Epithelial cell of proximal tubule (primary cell): ENCODE results near the gene TEX55. TPM values are rescaled to one million over a fixed set of nuclear protein-coding genes. Genes with fewer than 3 reads are reported as not detected.
"Not testable (repeated sequence)": the region's sequence is repeated elsewhere in the genome, so short reads cannot be mapped to it uniquely, and the experiment has no call there.

Source experiments
- DNase-seq: peaks from one replicate; pipeline ENCODE4 v3.0.0-alpha.2; 2011; ENCODE audit warnings: low read depth
- H3K4me3 ChIP-seq: 2 replicates; pipeline ENCODE4 v1.5.1; 2011; ENCODE audit warnings: low read depth, mild to moderate bottlenecking, low read length
- CTCF ChIP-seq: conservative IDR thresholded peaks from 2 replicates; pipeline ENCODE4 v1.5.1; 2012; ENCODE audit warnings: low read depth, mild to moderate bottlenecking, low read length
- total RNA-seq: library from RNA; depleted of rRNA; stranded (reverse); fragments of >200 nt; gene quantifications from 2 replicates; pipeline ENCODE4 v1.2.3, GENCODE V29; 2015

TEX55 gene
- total RNA-seq, 1 donor from 2014 or later = 0.06 TPM

GRCh38 chr3:119160361-119160760 is 14.4 kb downstream of the TEX55 start:
- DNase-seq = no peak
- H3K4me3 ChIP-seq = no peak overlapping the region
- TF ChIP-seq CTCF = no peak

GRCh38 chr3:119160815-119161214 is 14.8 kb downstream of the TEX55 start:
- H3K4me3 ChIP-seq = no peak overlapping the region
- DNase-seq = no peak
- no peak for TF ChIP-seq CTCF

GRCh38 chr3:119161240-119161639 is 15.3 kb downstream of the TEX55 start:
- no peak for TF ChIP-seq CTCF
- no peak overlapping the region for H3K4me3 ChIP-seq
- DNase-seq = no peak

GRCh38 chr3:119164745-119165144 is 18.8 kb downstream of the TEX55 start:
- H3K4me3 ChIP-seq, DNase-seq: not testable (repeated sequence)

- H3K4me3 ChIP-seq = no peak overlapping the region
- no peak for DNase-seq
- TF ChIP-seq CTCF = no peak
Observed at GRCh38 chr3:119170821-119171220, 24.9 kb downstream of the TEX55 start.

GRCh38 chr3:119173325-119173724 is 27.4 kb downstream of the TEX55 start, which contains the start of gene UPK1B:
TSS of gene UPK1B (plus strand) at chr3:119173598. CDS start at chr3:119186742, 13,144 bp downstream.
- TF ChIP-seq CTCF = peak; percentile 18
- no peak for DNase-seq
- peak within 1 kb of the TSS; percentile 41 for H3K4me3 ChIP-seq

- TF ChIP-seq CTCF = no peak
- DNase-seq = peak; percentile 83
- H3K4me3 ChIP-seq = peak overlapping the region; percentile 23
Observed at GRCh38 chr3:119175872-119176756, 30.1 kb downstream of the TEX55 start.
